SK-N-MC (cell line): ENCODE measurements around the gene SNAPC2.

Experiments
- EZH2 ChIP-seq: fragments of 200-600 bp; sonication (generic); IDR thresholded peaks from one replicate; pipeline ENCODE4 v1.6.1; 2017; ENCODE audit warnings: antibody characterized with exemption
- POLR2AphosphoS5 ChIP-seq: IDR thresholded peaks from 2 replicates; pipeline ENCODE4 v1.6.1; 2012; ENCODE audit warnings: mild to moderate bottlenecking, low read depth, low read length, borderline replicate concordance

DNA sequence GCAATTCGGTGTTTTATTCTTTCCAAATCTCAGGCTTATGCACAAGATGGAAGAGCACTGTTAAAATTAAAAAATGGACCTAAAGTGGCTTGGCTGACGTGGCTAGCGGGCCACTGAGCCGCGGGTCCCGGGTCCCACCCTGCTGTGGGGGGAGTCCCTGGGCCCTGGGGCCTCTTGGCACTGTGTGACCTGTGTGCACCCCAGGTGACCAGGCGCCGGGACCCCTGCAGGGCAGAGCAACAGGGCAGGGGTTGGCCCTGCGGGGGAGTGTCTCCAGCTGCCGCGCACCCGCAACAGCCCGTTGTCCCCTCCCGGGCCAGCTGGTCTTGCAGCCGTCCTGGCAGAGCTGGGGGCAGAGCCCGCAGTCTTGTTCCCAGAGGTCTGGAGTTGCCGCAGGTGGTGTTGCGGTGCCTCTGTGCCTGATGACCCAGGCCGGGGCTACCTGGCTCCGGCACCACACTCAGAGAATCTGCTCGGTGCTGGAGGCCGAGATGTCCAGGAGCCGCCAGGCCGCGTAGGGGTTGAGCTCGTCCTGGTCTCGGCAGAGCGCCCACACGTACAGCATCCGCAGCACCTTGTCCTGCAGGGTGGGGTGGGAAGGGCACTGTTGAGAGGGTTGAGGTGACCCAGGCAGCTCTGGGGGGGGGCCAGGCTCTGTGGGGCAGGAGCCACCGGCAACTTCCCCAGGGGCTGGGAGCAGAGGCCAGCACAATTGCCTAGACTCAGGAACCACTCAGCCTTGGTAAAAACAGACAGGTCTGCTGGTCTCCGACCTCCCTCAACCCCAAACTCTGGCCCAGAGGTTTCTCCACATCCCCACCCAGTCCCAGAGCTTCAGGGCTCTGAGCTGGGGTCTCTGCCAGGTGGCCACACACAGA is 6.8 kb downstream of the SNAPC2 start:
- TF ChIP-seq POLR2AphosphoS5, result no peak
- TF ChIP-seq EZH2, result no peak
